ENCODE results near the gene CYSLTR2. TPM values are rescaled to one million over a fixed set of nuclear protein-coding genes. Genes with fewer than 3 reads are reported as not detected.

CYSLTR2 gene
- total and polyA plus RNA-seq, 11 donors, result 1.8 to 11.5 (median 5.4) TPM

DNA sequence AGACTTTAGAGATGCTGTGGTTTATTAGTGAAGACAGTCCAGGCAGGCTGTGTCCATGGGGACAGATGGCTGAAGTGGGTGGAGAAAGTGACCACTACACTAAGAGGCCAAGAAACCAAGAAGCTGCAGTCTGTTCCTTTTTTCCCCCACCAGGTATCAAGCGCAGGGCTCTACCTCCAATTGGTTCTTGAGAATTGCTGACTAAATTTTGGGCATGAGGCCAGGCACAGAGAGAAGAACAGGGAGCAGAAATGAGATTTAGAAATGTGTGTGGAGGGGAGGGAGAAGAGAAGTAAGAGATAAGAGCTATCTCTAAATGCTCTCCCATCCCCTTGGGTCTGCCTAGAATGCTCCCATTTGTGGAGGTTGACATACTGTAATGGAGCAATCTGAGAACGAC, 12.3 kb upstream of the CYSLTR2 start:
- TF ChIP-seq, protein P1, sequence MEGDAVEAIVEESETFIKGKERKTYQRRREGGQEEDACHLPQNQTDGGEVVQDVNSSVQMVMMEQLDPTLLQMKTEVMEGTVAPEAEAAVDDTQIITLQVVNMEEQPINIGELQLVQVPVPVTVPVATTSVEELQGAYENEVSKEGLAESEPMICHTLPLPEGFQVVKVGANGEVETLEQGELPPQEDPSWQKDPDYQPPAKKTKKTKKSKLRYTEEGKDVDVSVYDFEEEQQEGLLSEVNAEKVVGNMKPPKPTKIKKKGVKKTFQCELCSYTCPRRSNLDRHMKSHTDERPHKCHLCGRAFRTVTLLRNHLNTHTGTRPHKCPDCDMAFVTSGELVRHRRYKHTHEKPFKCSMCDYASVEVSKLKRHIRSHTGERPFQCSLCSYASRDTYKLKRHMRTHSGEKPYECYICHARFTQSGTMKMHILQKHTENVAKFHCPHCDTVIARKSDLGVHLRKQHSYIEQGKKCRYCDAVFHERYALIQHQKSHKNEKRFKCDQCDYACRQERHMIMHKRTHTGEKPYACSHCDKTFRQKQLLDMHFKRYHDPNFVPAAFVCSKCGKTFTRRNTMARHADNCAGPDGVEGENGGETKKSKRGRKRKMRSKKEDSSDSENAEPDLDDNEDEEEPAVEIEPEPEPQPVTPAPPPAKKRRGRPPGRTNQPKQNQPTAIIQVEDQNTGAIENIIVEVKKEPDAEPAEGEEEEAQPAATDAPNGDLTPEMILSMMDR (IDR thresholded peaks at IDR 0.05), result no peak
- no peak for TF ChIP-seq POLR2A (IDR thresholded peaks at IDR 0.05)

GRCh38 chr13:48642061-48642460, 11.7 kb upstream of the CYSLTR2 start:
- TF ChIP-seq POLR2A (IDR thresholded peaks at IDR 0.05), result no peak
- TF ChIP-seq, protein P1 (IDR thresholded peaks at IDR 0.05), result no peak
- H3K4me3 ChIP-seq, result no peak overlapping the region
- peaks cover 0 to under 1% (median 0%) of the 10 kb centered on the region in 12 donors for H3K9me3 ChIP-seq
- H3K4me1 ChIP-seq, result no peaks in the 10 kb centered on the region
- intact Hi-C loops (cut with DNase I), result no loop called here
- no peaks in the 10 kb centered on the region for H3K27me3 ChIP-seq
- H3K27ac ChIP-seq, result no peak overlapping the region
- no peak for ATAC-seq
- WGBS, 4 donors, result 96 to 99% (median 97%) methylated on average over 6 of the region's 6 CpGs
- no peaks in the 10 kb centered on the region for H3K36me3 ChIP-seq
- DNase-seq, result no peak

More for the DNA sequence above, 12.3 kb upstream of the CYSLTR2 start:
- no peaks in the 10 kb centered on the region for H3K27me3 ChIP-seq
- WGBS, 4 donors, result 77 to 86% (median 79%) methylated on average over 2 of the region's 2 CpGs
- H3K27ac ChIP-seq, result no peak overlapping the region
- ATAC-seq, result no peak
- H3K4me3 ChIP-seq, result no peak overlapping the region
- DNase-seq, result no peak
- peaks cover 0 to 7% (median 1%) of the 10 kb centered on the region in 12 donors for H3K9me3 ChIP-seq
- no peaks in the 10 kb centered on the region for H3K36me3 ChIP-seq
- no peaks in the 10 kb centered on the region for H3K4me1 ChIP-seq
- intact Hi-C loops (cut with DNase I), result no loop called here

DNA sequence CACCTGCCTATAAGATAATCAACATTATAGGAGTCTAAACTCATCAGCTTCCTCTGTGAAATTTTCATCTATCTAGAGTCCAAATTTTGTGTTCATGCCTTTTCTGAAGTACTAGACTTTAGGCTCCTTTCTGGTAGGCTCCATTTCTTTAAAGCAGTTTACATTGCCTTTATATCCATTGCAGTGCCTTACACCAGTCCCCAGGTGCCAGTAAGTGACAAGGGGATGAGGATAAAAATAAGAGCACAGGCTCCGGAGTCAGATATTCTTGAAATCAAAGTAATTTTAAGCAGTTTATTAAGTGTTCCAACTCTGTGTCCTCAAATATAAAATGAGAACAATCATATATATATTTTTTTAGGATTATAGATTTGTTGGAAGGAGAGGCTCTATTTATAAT, 10.6 kb upstream of the CYSLTR2 start:
- 53 to 82% (median 75%) methylated on average over 1 of the region's 1 CpG for WGBS, 4 donors
- H3K27ac ChIP-seq, result no peak overlapping the region
- intact Hi-C loops (cut with DNase I), result no loop called here
- no peaks in the 10 kb centered on the region for H3K27me3 ChIP-seq
- ATAC-seq, result no peak
- no peak overlapping the region for H3K4me3 ChIP-seq
- TF ChIP-seq, protein P1 (IDR thresholded peaks at IDR 0.05), result no peak
- TF ChIP-seq POLR2A (IDR thresholded peaks at IDR 0.05), result no peak
- peaks cover 0 to 1% (median 0%) of the 10 kb centered on the region in 12 donors for H3K4me1 ChIP-seq
- no peaks in the 10 kb centered on the region for H3K36me3 ChIP-seq
- no peak for DNase-seq
- no peaks in the 10 kb centered on the region for H3K9me3 ChIP-seq

- H3K36me3 ChIP-seq, result no peaks in the 10 kb centered on the region
- no peak overlapping the region for H3K27ac ChIP-seq
- no peaks in the 10 kb centered on the region for H3K27me3 ChIP-seq
- no peak overlapping the region for H3K4me3 ChIP-seq
- DNase-seq (no peak), ATAC-seq (no peak)
- intact Hi-C loops (cut with DNase I), result no loop called here
- 83 to 92% (median 85%) methylated on average over 5 of the region's 5 CpGs for WGBS, 4 donors
- peaks cover 0 to 11% (median 0%) of the 10 kb centered on the region in 12 donors for H3K4me1 ChIP-seq
- TF ChIP-seq, protein P1 (IDR thresholded peaks at IDR 0.05), result no peak
- TF ChIP-seq POLR2A (IDR thresholded peaks at IDR 0.05), result no peak
- H3K9me3 ChIP-seq, result no peaks in the 10 kb centered on the region
Observed at GRCh38 chr13:48644141-48644540, 9.6 kb upstream of the CYSLTR2 start.
